ENCODE results near the gene LARP6.

DNA sequence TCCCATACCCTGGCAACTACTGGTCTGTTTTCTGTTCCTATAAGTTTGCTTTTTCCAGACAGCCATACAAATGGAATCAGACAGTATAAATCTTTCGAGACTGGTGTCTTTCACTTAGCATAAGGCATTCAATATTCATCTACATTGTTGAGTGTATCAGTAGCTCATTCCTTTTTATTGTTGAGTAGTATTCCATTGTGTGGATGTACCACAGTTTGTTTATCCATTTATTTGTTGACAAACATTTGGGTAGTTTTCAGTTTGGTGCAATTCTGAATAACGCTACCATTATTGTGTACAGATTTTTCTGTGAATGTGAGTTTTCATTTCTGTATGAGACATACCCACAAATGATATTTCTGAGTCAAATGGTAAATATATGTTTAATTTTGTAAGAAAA, 35.4 kb downstream of the LARP6 start:
- TF ChIP-seq, protein P1, sequence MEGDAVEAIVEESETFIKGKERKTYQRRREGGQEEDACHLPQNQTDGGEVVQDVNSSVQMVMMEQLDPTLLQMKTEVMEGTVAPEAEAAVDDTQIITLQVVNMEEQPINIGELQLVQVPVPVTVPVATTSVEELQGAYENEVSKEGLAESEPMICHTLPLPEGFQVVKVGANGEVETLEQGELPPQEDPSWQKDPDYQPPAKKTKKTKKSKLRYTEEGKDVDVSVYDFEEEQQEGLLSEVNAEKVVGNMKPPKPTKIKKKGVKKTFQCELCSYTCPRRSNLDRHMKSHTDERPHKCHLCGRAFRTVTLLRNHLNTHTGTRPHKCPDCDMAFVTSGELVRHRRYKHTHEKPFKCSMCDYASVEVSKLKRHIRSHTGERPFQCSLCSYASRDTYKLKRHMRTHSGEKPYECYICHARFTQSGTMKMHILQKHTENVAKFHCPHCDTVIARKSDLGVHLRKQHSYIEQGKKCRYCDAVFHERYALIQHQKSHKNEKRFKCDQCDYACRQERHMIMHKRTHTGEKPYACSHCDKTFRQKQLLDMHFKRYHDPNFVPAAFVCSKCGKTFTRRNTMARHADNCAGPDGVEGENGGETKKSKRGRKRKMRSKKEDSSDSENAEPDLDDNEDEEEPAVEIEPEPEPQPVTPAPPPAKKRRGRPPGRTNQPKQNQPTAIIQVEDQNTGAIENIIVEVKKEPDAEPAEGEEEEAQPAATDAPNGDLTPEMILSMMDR (conservative IDR thresholded peaks at IDR 0.05; ENCODE audit: low read length): no peak
- TF ChIP-seq EZH2phosphoT487 (IDR thresholded peaks at IDR 0.05; ENCODE audit: borderline replicate concordance): no peak

Measured in Loucy (cell line).